Neural cell (in vitro differentiated cells): Measurements from ENCODE around the gene TMPRSS6. TPM values are rescaled to one million over a fixed set of nuclear protein-coding genes. Genes with fewer than 3 reads are reported as not detected.

ENCODE experiments used
- H2AFZ ChIP-seq: fragments of 200-600, 300-800 bp; sonication (generic), shearing (Covaris generic); 2 replicates; pipeline ENCODE4 v1.6.0; 2014; ENCODE audit warnings: low read depth, mild to moderate bottlenecking, antibody characterized with exemption, low read length, moderate library complexity
- H3F3A ChIP-seq: fragments of 200-600 bp; shearing (Covaris generic); 2 replicates; pipeline ENCODE4 v1.6.1; 2016; ENCODE audit warnings: mild to moderate bottlenecking, moderate library complexity, mixed read lengths, antibody characterized with exemption, low read length; ENCODE audit not compliant: insufficient read depth, poor library complexity, severe bottlenecking
- H3K27ac ChIP-seq: fragments of 200-600, 300-800 bp; sonication (generic), shearing (Covaris generic); 2 replicates; pipeline ENCODE4 v1.5.1; 2014; ENCODE audit warnings: mild to moderate bottlenecking, low read length, moderate library complexity
- H3K27me3 ChIP-seq: fragments of 300-800, 200-600 bp; sonication (generic), shearing (Covaris generic); 2 replicates; pipeline ENCODE4 v1.6.0; 2014; ENCODE audit warnings: mild to moderate bottlenecking, low read depth, low read length, moderate library complexity; ENCODE audit not compliant: insufficient read depth
- H3K36me3 ChIP-seq: fragments of 300-800, 200-600 bp; sonication (generic), shearing (Covaris generic); 2 replicates; pipeline ENCODE4 v1.5.1; 2014; ENCODE audit warnings: mild to moderate bottlenecking, antibody characterized with exemption, low read length, moderate library complexity; ENCODE audit not compliant: insufficient read depth
- H3K4me2 ChIP-seq: fragments of 300-800, 200-600 bp; sonication (generic), shearing (Covaris generic); 2 replicates; pipeline ENCODE4 v1.6.0; 2014; ENCODE audit warnings: mild to moderate bottlenecking, low read length
- H3K4me3 ChIP-seq: fragments of 300-800, 200-600 bp; sonication (generic), shearing (Covaris generic); 2 replicates; pipeline ENCODE4 v1.5.1; 2014; ENCODE audit warnings: mild to moderate bottlenecking, low read length, moderate library complexity
- H3K79me2 ChIP-seq: fragments of 200-600 bp; shearing (Covaris generic); replicated peaks from 2 replicates; pipeline ENCODE4 v1.6.0; 2014; ENCODE audit warnings: mild to moderate bottlenecking, low read length, moderate library complexity; ENCODE audit not compliant: insufficient read depth
- H3K9ac ChIP-seq: fragments of 300-800, 200-600 bp; sonication (generic), shearing (Covaris generic); 2 replicates; pipeline ENCODE4 v1.6.1; 2016; ENCODE audit warnings: mild to moderate bottlenecking, low read length, mixed read lengths
- H3K9me2 ChIP-seq: fragments of 200-600 bp; shearing (Covaris generic); 2 replicates; pipeline ENCODE4 v1.6.1; 2016; ENCODE audit warnings: mild to moderate bottlenecking, low read length, mixed read lengths; ENCODE audit not compliant: insufficient read depth
- H3K9me3 ChIP-seq: fragments of 200-600, 300-800 bp; sonication (generic), shearing (Covaris generic); 2 replicates; pipeline ENCODE4 v1.6.1; 2016; ENCODE audit warnings: mild to moderate bottlenecking, mixed run types, low read length, moderate library complexity, mixed read lengths
- H4K20me1 ChIP-seq: fragments of 200-600 bp; shearing (Covaris generic); 2 replicates; pipeline ENCODE4 v1.6.1; 2016; ENCODE audit warnings: mild to moderate bottlenecking, mixed run types; ENCODE audit not compliant: insufficient read depth
- CTCF ChIP-seq: fragments of 450-650 bp; IDR thresholded peaks from 2 replicates; pipeline ENCODE4 v1.5.1; 2014; ENCODE audit warnings: antibody characterized with exemption, mild to moderate bottlenecking, moderate library complexity; ENCODE audit not compliant: poor library complexity, severe bottlenecking
- EP300 ChIP-seq: fragments of 450-650 bp; conservative IDR thresholded peaks from 2 replicates; pipeline ENCODE4 v1.6.1; 2014; ENCODE audit warnings: antibody characterized with exemption, mild to moderate bottlenecking, moderate library complexity; ENCODE audit not compliant: poor library complexity, severe bottlenecking
- EZH2 ChIP-seq: fragments of 200-600, 300-800 bp; shearing (Covaris generic), sonication (generic); IDR thresholded peaks from 2 replicates; pipeline ENCODE4 v1.6.1; 2014; ENCODE audit warnings: antibody characterized with exemption, low read length, borderline replicate concordance, mild to moderate bottlenecking; ENCODE audit not compliant: insufficient read depth, poor library complexity, severe bottlenecking
- MXI1 ChIP-seq: fragments of 450-650 bp; conservative IDR thresholded peaks from 2 replicates; pipeline ENCODE4 v1.6.1; 2014; ENCODE audit warnings: antibody characterized with exemption, mild to moderate bottlenecking; ENCODE audit not compliant: poor library complexity, severe bottlenecking
- POLR2AphosphoS5 ChIP-seq: IDR thresholded peaks from 2 replicates; pipeline ENCODE4 v1.6.1; 2012
- RAD21 ChIP-seq: fragments of 450-650 bp; conservative IDR thresholded peaks from 2 replicates; pipeline ENCODE4 v1.6.1; 2014; ENCODE audit warnings: antibody characterized with exemption, mild to moderate bottlenecking, moderate library complexity
- REST ChIP-seq: IDR thresholded peaks from 2 replicates; pipeline ENCODE4 v1.6.1; 2012; ENCODE audit warnings: borderline replicate concordance
- SMC3 ChIP-seq: fragments of 450-650 bp; conservative IDR thresholded peaks from 2 replicates; pipeline ENCODE4 v1.6.1; 2014; ENCODE audit warnings: antibody characterized with exemption, mild to moderate bottlenecking, moderate library complexity; ENCODE audit not compliant: poor library complexity
- TAF1 ChIP-seq: IDR thresholded peaks from 2 replicates; pipeline ENCODE4 v1.6.1; 2012; ENCODE audit warnings: low read depth
- polyA plus RNA-seq: library from polyadenylated mRNA; depleted of rRNA; stranded (reverse); fragments of >200 nt; gene quantifications from 2 replicates; pipeline ENCODE4 v1.2.3, GENCODE V29; 2014

TMPRSS6 gene
- polyA plus RNA-seq, 1 donor from 2014 or later, result not detected

- Histone ChIP-seq H3K4me3 (no peak overlapping the region), H4K20me1 (no peaks in the 10 kb centered on the region), H2AFZ (no peak overlapping the region), H3K9ac (no peak overlapping the region), H3K9me3 (no peaks in the 10 kb centered on the region), H3F3A (no peaks in the 10 kb centered on the region), H3K4me2 (no peak overlapping the region), H3K27me3 (no peaks in the 10 kb centered on the region), H3K27ac (no peak overlapping the region), H3K79me2 (no peaks in the 10 kb centered on the region), H3K9me2 (no peaks in the 10 kb centered on the region), H3K36me3 (no peaks in the 10 kb centered on the region)
- TF ChIP-seq SMC3 (no peak), REST (no peak), MXI1 (no peak), EP300 (no peak), RAD21 (no peak), TAF1 (no peak), POLR2AphosphoS5 (no peak), EZH2 (no peak), CTCF (no peak)
These were observed 47.2 kb downstream of the TMPRSS6 start for GRCh38 chr22:37062376-37062675.

- Histone ChIP-seq H4K20me1 (no peaks in the 10 kb centered on the region), H3K9ac (no peak overlapping the region), H3K36me3 (no peaks in the 10 kb centered on the region), H3K4me2 (no peak overlapping the region), H3K4me3 (no peak overlapping the region), H3K9me3 (no peaks in the 10 kb centered on the region), H2AFZ (no peak overlapping the region), H3K27ac (no peak overlapping the region), H3F3A (no peaks in the 10 kb centered on the region), H3K27me3 (no peaks in the 10 kb centered on the region), H3K9me2 (no peaks in the 10 kb centered on the region), H3K79me2 (no peaks in the 10 kb centered on the region)
- no peak for TF ChIP-seq REST
- no peak for TF ChIP-seq MXI1
- TF ChIP-seq SMC3, result no peak
- TF ChIP-seq CTCF, result no peak
- no peak for TF ChIP-seq POLR2AphosphoS5
- no peak for TF ChIP-seq RAD21
- no peak for TF ChIP-seq EP300
- TF ChIP-seq TAF1, result no peak
- no peak for TF ChIP-seq EZH2
These were observed 47.7 kb downstream of the TMPRSS6 start for GRCh38 chr22:37061611-37062375.
